ENCODE results near the gene MAP2K1.
A peak's percentile ranks its signal among the peaks of the same experiment; 100 is the strongest.

Gene MAP2K1

DNA sequence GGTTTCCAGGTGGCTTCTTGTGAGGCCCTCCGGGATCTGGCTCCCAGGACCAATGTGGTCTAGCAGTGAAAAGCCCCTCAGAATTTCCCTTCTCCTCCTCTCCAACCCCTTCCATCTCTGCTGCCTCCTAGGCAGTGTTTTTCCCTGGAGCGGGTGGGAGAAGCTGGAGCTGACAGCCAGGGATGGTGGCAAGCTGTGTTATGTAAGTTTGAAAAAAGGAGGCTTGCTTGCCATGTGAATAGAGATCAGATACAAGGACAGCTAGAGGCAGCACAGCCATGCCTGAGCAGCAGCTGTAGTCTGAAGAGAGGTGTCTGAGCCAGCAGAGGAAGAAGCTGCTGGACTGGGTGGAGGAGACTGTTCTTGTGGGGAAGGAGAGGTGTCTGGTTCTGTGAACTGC lies 90.3 kb downstream of the MAP2K1 start:
- H3K4me3 ChIP-seq (ENCODE audit: low read length) = no peak overlapping the region
- TF ChIP-seq, protein P1, sequence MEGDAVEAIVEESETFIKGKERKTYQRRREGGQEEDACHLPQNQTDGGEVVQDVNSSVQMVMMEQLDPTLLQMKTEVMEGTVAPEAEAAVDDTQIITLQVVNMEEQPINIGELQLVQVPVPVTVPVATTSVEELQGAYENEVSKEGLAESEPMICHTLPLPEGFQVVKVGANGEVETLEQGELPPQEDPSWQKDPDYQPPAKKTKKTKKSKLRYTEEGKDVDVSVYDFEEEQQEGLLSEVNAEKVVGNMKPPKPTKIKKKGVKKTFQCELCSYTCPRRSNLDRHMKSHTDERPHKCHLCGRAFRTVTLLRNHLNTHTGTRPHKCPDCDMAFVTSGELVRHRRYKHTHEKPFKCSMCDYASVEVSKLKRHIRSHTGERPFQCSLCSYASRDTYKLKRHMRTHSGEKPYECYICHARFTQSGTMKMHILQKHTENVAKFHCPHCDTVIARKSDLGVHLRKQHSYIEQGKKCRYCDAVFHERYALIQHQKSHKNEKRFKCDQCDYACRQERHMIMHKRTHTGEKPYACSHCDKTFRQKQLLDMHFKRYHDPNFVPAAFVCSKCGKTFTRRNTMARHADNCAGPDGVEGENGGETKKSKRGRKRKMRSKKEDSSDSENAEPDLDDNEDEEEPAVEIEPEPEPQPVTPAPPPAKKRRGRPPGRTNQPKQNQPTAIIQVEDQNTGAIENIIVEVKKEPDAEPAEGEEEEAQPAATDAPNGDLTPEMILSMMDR (IDR thresholded peaks at IDR 0.05; ENCODE audit: insufficient read depth, low read depth, low read length, missing control alignments) = no peak
- DNase-seq (ENCODE audit: low read depth) = no peak

GRCh38 chr15:66480267-66480666 lies 93.6 kb downstream of the MAP2K1 start:
- TF ChIP-seq, protein P1 (IDR thresholded peaks at IDR 0.05; ENCODE audit: insufficient read depth, low read depth, low read length, missing control alignments) = no peak
- H3K4me3 ChIP-seq (ENCODE audit: low read length) = no peak overlapping the region
- peak; percentile 75 for DNase-seq (ENCODE audit: low read depth)

DNA sequence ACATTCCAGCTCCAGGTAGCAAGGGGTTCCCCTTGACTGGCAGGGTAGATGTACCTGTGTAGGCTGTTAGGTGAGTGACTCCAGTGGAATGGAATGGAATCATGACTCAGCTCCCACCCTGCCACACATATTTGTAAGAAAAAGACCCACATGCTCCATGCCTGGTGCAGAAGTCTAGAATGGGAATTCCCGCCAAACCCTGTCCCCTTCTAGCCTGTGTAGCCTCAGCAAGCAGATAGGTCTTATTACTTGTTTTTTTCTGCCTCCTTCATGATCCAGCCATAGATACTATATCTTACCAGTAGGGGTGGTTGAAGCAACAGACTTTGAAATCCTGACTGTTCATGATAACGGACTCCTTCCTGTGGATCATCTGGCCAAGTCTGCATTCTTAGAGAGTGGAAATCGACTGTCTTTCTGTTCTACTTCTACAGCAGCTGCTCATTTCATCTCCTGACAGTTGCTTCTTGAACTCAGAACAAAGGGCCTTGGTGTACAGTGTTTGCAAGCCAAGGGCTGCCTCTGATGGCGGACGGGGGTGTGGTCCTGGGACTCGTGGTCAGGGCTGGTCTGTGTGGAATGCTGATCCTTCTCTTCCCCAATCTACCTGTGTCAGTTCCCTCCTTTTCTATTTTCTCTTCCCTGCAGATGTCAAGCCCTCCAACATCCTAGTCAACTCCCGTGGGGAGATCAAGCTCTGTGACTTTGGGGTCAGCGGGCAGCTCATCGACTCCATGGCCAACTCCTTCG lies 94.6 kb downstream of the MAP2K1 start:
- H3K4me3 ChIP-seq (ENCODE audit: low read length) = no peak overlapping the region
- DNase-seq (ENCODE audit: low read depth) = peak; percentile 92
- TF ChIP-seq, protein P1 (IDR thresholded peaks at IDR 0.05; ENCODE audit: insufficient read depth, low read depth, low read length, missing control alignments) = peak; percentile 8

- H3K4me3 ChIP-seq (ENCODE audit: low read length) = no peak overlapping the region
- no peak for DNase-seq (ENCODE audit: low read depth)
- TF ChIP-seq, protein P1 (IDR thresholded peaks at IDR 0.05; ENCODE audit: insufficient read depth, low read depth, low read length, missing control alignments) = no peak
These were observed 95.8 kb downstream of the MAP2K1 start for GRCh38 chr15:66482539-66482938.

- TF ChIP-seq, protein P1 (IDR thresholded peaks at IDR 0.05; ENCODE audit: insufficient read depth, low read depth, low read length, missing control alignments) = no peak
- H3K4me3 ChIP-seq (ENCODE audit: low read length) = no peak overlapping the region
- no peak for DNase-seq (ENCODE audit: low read depth)
These were observed 96.4 kb downstream of the MAP2K1 start for GRCh38 chr15:66483131-66483566.

- no peak for DNase-seq (ENCODE audit: low read depth)
- H3K4me3 ChIP-seq (ENCODE audit: low read length) = no peak overlapping the region
- TF ChIP-seq, protein P1 (IDR thresholded peaks at IDR 0.05; ENCODE audit: insufficient read depth, low read depth, low read length, missing control alignments) = no peak
These were observed 97.9 kb downstream of the MAP2K1 start for GRCh38 chr15:66484539-66485112.

Data from epithelial cell of esophagus (primary cell).